Measurements from ENCODE around the gene XPO4. TPM values are rescaled to one million over a fixed set of nuclear protein-coding genes. Genes with fewer than 3 reads are reported as not detected.
"Not testable (repeated sequence)": the region's sequence is repeated elsewhere in the genome, so short reads cannot be mapped to it uniquely, and the experiment has no call there.

The XPO4 gene
- total RNA-seq, 4 donors from 2014 or later: 8.9 to 16.1 (median 13.8) TPM

GRCh38 chr13:20901668-20902437 lies 693 bp downstream of the XPO4 start:
- H3K4me3 ChIP-seq (ENCODE audit: low read depth, poor library complexity, severe bottlenecking): peak overlapping the region; percentile 65
- no peak for DNase-seq (ENCODE audit: low spot score in 2 of 2)
- WGBS, 2 donors: 2 to 5% methylated on average over 21 of the region's 21 CpGs
- no peak for TF ChIP-seq CTCF (IDR thresholded peaks at IDR 0.05)
- no peak for TF ChIP-seq POLR2A (IDR thresholded peaks at IDR 0.05)
- intact Hi-C loops (cut with DNase I; ENCODE audit: low total_unique reads): no loop called here

DNA sequence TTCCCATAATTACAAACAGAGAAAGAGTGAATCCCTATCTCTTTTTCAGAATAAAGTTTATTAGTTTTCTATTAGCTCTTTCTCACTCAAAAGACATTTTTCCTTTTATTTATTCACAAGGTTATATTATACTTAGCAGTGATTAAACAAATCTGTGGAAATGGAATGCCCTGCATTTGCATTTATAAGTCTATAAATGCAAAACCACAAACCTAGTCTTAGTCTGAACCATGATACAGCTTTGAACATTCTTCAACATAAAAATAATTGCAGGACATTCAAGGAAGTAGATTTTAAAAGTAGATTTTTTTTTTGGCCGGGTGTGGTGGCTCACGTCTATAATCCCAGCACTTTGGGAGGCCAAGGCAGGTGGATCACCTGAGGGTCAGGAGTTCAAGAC lies 8.3 kb downstream of the XPO4 start:
- no peak overlapping the region for H3K4me3 ChIP-seq (ENCODE audit: low read depth, poor library complexity, severe bottlenecking)
- intact Hi-C loops (cut with DNase I; ENCODE audit: low total_unique reads): no loop called here
- DNase-seq (ENCODE audit: low spot score in 2 of 2): no peak
- 85 to 91% methylated on average over 2 of the region's 2 CpGs for WGBS, 2 donors
- TF ChIP-seq CTCF (IDR thresholded peaks at IDR 0.05) (no peak), POLR2A (IDR thresholded peaks at IDR 0.05) (no peak)

DNA sequence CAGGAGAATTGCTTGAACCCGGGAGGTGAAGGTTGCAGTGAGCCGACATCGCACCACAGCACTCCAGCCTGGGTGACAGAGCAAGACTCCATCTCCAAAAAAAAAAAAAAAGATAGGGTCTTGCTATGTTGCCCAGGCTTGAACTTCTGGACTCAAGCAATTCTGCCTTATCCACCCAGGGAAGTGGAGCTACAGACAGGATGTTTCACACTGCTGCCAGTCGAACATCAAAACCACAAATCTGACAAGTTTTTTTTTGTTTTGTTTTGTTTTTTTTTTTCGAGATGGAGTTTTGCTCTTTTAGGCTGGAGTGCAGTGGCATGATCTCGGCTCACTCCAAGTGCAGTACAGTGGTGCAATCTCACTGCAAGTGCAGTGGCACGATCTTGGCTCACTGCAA lies 10.8 kb downstream of the XPO4 start:
- no peak overlapping the region for H3K4me3 ChIP-seq (ENCODE audit: low read depth, poor library complexity, severe bottlenecking)
- WGBS, 2 donors: 87 to 88% methylated on average over 7 of the region's 7 CpGs
- TF ChIP-seq CTCF (IDR thresholded peaks at IDR 0.05): no peak
- no peak for TF ChIP-seq POLR2A (IDR thresholded peaks at IDR 0.05)
- no peak for DNase-seq (ENCODE audit: low spot score in 2 of 2)
- intact Hi-C loops (cut with DNase I; ENCODE audit: low total_unique reads): no loop called here

DNA sequence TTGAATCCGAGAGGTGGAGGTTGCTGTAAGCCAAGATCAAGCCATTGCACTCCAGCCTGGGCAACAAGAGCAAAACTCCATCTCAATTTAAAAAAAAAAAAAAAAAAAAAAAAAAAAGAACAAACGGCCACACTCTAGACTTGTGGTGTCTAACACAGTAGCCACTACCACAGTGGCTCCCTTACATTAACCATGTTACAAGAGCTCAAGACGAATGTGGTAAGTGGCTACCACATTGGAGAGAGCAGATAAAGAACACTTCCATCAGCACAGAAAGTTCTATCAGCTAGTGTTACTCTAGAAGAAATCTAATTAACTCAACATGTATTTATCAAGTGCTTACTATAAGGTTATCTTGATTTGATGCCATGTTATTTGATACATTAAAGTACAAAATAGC lies 11.5 kb downstream of the XPO4 start:
- TF ChIP-seq CTCF (IDR thresholded peaks at IDR 0.05) (no peak), POLR2A (IDR thresholded peaks at IDR 0.05) (no peak)
- WGBS, 2 donors: 81 to 86% methylated on average over 3 of the region's 3 CpGs
- H3K4me3 ChIP-seq (ENCODE audit: low read depth, poor library complexity, severe bottlenecking): no peak overlapping the region
- no peak for DNase-seq (ENCODE audit: low spot score in 2 of 2)
- intact Hi-C loops (cut with DNase I; ENCODE audit: low total_unique reads): no loop called here

DNA sequence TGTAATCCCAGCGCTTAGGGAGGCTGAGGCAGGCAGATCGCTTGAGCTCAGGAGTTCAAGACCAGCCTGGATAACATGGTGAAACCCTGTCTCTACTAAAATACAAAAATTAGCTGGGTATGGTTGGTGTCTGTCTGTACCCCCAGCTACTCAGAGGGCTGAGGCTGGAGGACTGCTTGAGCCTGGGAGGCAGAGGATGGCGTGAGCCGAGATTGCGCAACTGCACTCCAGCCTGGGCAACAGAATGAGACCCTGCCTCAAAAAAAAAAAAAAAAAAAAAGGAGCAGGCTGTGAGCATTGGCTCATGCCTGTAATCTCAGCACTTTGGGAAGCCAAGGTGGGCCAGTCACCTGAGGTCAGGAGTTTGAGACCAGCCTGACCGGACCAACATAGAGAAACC lies 12.0 kb downstream of the XPO4 start:
- H3K4me3 ChIP-seq (ENCODE audit: low read depth, poor library complexity, severe bottlenecking); DNase-seq (ENCODE audit: low spot score in 2 of 2); intact Hi-C loops (cut with DNase I; ENCODE audit: low total_unique reads): not testable (repeated sequence)
- WGBS, 2 donors: 86 to 99% methylated on average over 6 of the region's 6 CpGs

- TF ChIP-seq POLR2A (IDR thresholded peaks at IDR 0.05): no peak
- TF ChIP-seq CTCF (IDR thresholded peaks at IDR 0.05): no peak
- intact Hi-C loops (cut with DNase I; ENCODE audit: low total_unique reads): no loop called here
- WGBS, 2 donors: 56 to 59% methylated on average over 3 of the region's 3 CpGs
- no peak overlapping the region for H3K4me3 ChIP-seq (ENCODE audit: low read depth, poor library complexity, severe bottlenecking)
- no peak for DNase-seq (ENCODE audit: low spot score in 2 of 2)
These were observed 20.3 kb downstream of the XPO4 start for GRCh38 chr13:20882206-20882605.
